ENCODE results near the gene SLC8A1. TPM values are rescaled to one million over a fixed set of nuclear protein-coding genes. Genes with fewer than 3 reads are reported as not detected.

Gene SLC8A1
- total RNA-seq, 4 donors from 2014 or later: 8.1 to 22.9 (median 9.3) TPM

- no peak overlapping the region for H3K4me3 ChIP-seq
- H3K27ac ChIP-seq: no peak overlapping the region
- DNase-seq (ENCODE audit: low spot score in 2 of 2): no peak
- no peaks in the 10 kb centered on the region for H3K36me3 ChIP-seq
- no peaks in the 10 kb centered on the region for H3K4me1 ChIP-seq
- no peaks in the 10 kb centered on the region for H3K27me3 ChIP-seq
- WGBS, 2 donors: 83 to 87% methylated on average over 3 of the region's 3 CpGs
- TF ChIP-seq EP300 (IDR thresholded peaks at IDR 0.05): no peak
- no peak for TF ChIP-seq POLR2A (IDR thresholded peaks at IDR 0.05)
- TF ChIP-seq CTCF (IDR thresholded peaks at IDR 0.05): no peak
- H3K9me3 ChIP-seq: no peaks in the 10 kb centered on the region
These were observed 272.9 kb downstream of the SLC8A1 start for GRCh38 chr2:40178971-40179370.

- H3K4me3 ChIP-seq: no peak overlapping the region
- TF ChIP-seq EP300 (IDR thresholded peaks at IDR 0.05) (no peak), POLR2A (IDR thresholded peaks at IDR 0.05) (no peak), CTCF (IDR thresholded peaks at IDR 0.05) (no peak)
- 92 to 93% methylated on average over 6 of the region's 6 CpGs for WGBS, 2 donors
- no peaks in the 10 kb centered on the region for H3K36me3 ChIP-seq
- no peaks in the 10 kb centered on the region for H3K4me1 ChIP-seq
- no peaks in the 10 kb centered on the region for H3K27me3 ChIP-seq
- no peak for DNase-seq (ENCODE audit: low spot score in 2 of 2)
- no peak overlapping the region for H3K27ac ChIP-seq
- H3K9me3 ChIP-seq: no peaks in the 10 kb centered on the region
These were observed 273.6 kb downstream of the SLC8A1 start for GRCh38 chr2:40178171-40178778.

- Histone ChIP-seq H3K27ac (no peak overlapping the region), H3K27me3 (no peaks in the 10 kb centered on the region), H3K36me3 (no peaks in the 10 kb centered on the region), H3K4me1 (no peaks in the 10 kb centered on the region), H3K4me3 (no peak overlapping the region), H3K9me3 (no peaks in the 10 kb centered on the region)
- DNase-seq (ENCODE audit: low spot score in 2 of 2): no peak
- TF ChIP-seq EP300 (IDR thresholded peaks at IDR 0.05): no peak
- TF ChIP-seq POLR2A (IDR thresholded peaks at IDR 0.05): no peak
- no peak for TF ChIP-seq CTCF (IDR thresholded peaks at IDR 0.05)
- WGBS, 2 donors: 51 to 57% methylated on average over 6 of the region's 6 CpGs
These were observed 274.5 kb downstream of the SLC8A1 start for GRCh38 chr2:40177366-40177765.

GRCh38 chr2:40173276-40173675 lies 278.6 kb downstream of the SLC8A1 start:
- H3K27ac ChIP-seq: no peak overlapping the region
- no peak for DNase-seq (ENCODE audit: low spot score in 2 of 2)
- H3K4me1 ChIP-seq: no peaks in the 10 kb centered on the region
- H3K36me3 ChIP-seq: no peaks in the 10 kb centered on the region
- no peak overlapping the region for H3K4me3 ChIP-seq
- no peak for TF ChIP-seq EP300 (IDR thresholded peaks at IDR 0.05)
- no peak for TF ChIP-seq CTCF (IDR thresholded peaks at IDR 0.05)
- no peak for TF ChIP-seq POLR2A (IDR thresholded peaks at IDR 0.05)
- H3K27me3 ChIP-seq: no peaks in the 10 kb centered on the region
- H3K9me3 ChIP-seq: no peaks in the 10 kb centered on the region
- WGBS, 2 donors: 45 to 61% methylated on average over 2 of the region's 2 CpGs

- WGBS, 2 donors: 71% methylated on average over 3 of the region's 3 CpGs
- Histone ChIP-seq H3K4me3 (no peak overlapping the region), H3K4me1 (peaks cover 0 to 10% (median 0%) of the 10 kb centered on the region in 4 donors), H3K27ac (no peak overlapping the region), H3K9me3 (no peaks in the 10 kb centered on the region), H3K36me3 (no peaks in the 10 kb centered on the region), H3K27me3 (no peaks in the 10 kb centered on the region)
- TF ChIP-seq CTCF (IDR thresholded peaks at IDR 0.05) (no peak), POLR2A (IDR thresholded peaks at IDR 0.05) (no peak), EP300 (IDR thresholded peaks at IDR 0.05) (no peak)
- DNase-seq (ENCODE audit: low spot score in 2 of 2): no peak
These were observed 282.0 kb downstream of the SLC8A1 start for GRCh38 chr2:40169856-40170255.

All from tibial nerve (tissue), 4 donors.